ENCODE results near the gene TXNDC11.

Gene TXNDC11

GRCh38 chr16:11688520-11688886 is 54.2 kb downstream of the TXNDC11 start:
- no CpG with 5 or more reads among the region's 1 CpG for WGBS, 2 experiments (ENCODE audit: insufficient coverage in 2 of 2)
- Histone ChIP-seq H3K27ac (ENCODE audit: low read depth, low read length, severe bottlenecking) (no peak overlapping the region), H3K9me3 (ENCODE audit: control insufficient read depth, low read length) (no peaks in the 10 kb centered on the region), H3K36me3 (ENCODE audit: control insufficient read depth, insufficient read depth, low read length) (peaks cover 82% of the 10 kb centered on the region), H3K4me1 (ENCODE audit: control insufficient read depth, insufficient read depth, low read length, poor library complexity, severe bottlenecking) (peaks cover under 1% of the 10 kb centered on the region), H3K4me3 (ENCODE audit: extremely low read depth, insufficient read depth, low read length, poor library complexity, severe bottlenecking) (no peak overlapping the region)

GRCh38 chr16:11687601-11688519 is 54.8 kb downstream of the TXNDC11 start:
- H3K4me1 ChIP-seq (ENCODE audit: control insufficient read depth, insufficient read depth, low read length, poor library complexity, severe bottlenecking), result peaks cover 7% of the 10 kb centered on the region
- H3K4me3 ChIP-seq (ENCODE audit: extremely low read depth, insufficient read depth, low read length, poor library complexity, severe bottlenecking), result no peak overlapping the region
- peaks cover 83% of the 10 kb centered on the region for H3K36me3 ChIP-seq (ENCODE audit: control insufficient read depth, insufficient read depth, low read length)
- 93% methylated on average over 7 to 8 of the region's 13 CpGs for WGBS, 2 experiments (ENCODE audit: insufficient coverage in 2 of 2)
- no peaks in the 10 kb centered on the region for H3K9me3 ChIP-seq (ENCODE audit: control insufficient read depth, low read length)
- no peak overlapping the region for H3K27ac ChIP-seq (ENCODE audit: low read depth, low read length, severe bottlenecking)

GRCh38 chr16:11686713-11687380 is 55.8 kb downstream of the TXNDC11 start:
- H3K4me1 ChIP-seq (ENCODE audit: control insufficient read depth, insufficient read depth, low read length, poor library complexity, severe bottlenecking), result peaks cover 14% of the 10 kb centered on the region
- no peak overlapping the region for H3K4me3 ChIP-seq (ENCODE audit: extremely low read depth, insufficient read depth, low read length, poor library complexity, severe bottlenecking)
- no peak overlapping the region for H3K27ac ChIP-seq (ENCODE audit: low read depth, low read length, severe bottlenecking)
- WGBS, 2 experiments (ENCODE audit: insufficient coverage in 2 of 2), result 86 to 100% methylated on average over 3 of the region's 6 CpGs
- peaks cover 79% of the 10 kb centered on the region for H3K36me3 ChIP-seq (ENCODE audit: control insufficient read depth, insufficient read depth, low read length)
- no peaks in the 10 kb centered on the region for H3K9me3 ChIP-seq (ENCODE audit: control insufficient read depth, low read length)

GRCh38 chr16:11685844-11686618 is 56.6 kb downstream of the TXNDC11 start:
- Histone ChIP-seq H3K4me1 (ENCODE audit: control insufficient read depth, insufficient read depth, low read length, poor library complexity, severe bottlenecking) (peaks cover 14% of the 10 kb centered on the region), H3K36me3 (ENCODE audit: control insufficient read depth, insufficient read depth, low read length) (peaks cover 79% of the 10 kb centered on the region), H3K4me3 (ENCODE audit: extremely low read depth, insufficient read depth, low read length, poor library complexity, severe bottlenecking) (no peak overlapping the region), H3K9me3 (ENCODE audit: control insufficient read depth, low read length) (no peaks in the 10 kb centered on the region), H3K27ac (ENCODE audit: low read depth, low read length, severe bottlenecking) (no peak overlapping the region)
- WGBS, 2 experiments (ENCODE audit: insufficient coverage in 2 of 2), result 92 to 100% methylated on average over 2 to 5 of the region's 9 CpGs

- H3K9me3 ChIP-seq (ENCODE audit: control insufficient read depth, low read length), result no peaks in the 10 kb centered on the region
Measured at GRCh38 chr16:11684231-11685025, 58.2 kb downstream of the TXNDC11 start.

GRCh38 chr16:11683145-11683544 is 59.5 kb downstream of the TXNDC11 start:
- Histone ChIP-seq H3K4me1 (ENCODE audit: control insufficient read depth, insufficient read depth, low read length, poor library complexity, severe bottlenecking) (peaks cover 14% of the 10 kb centered on the region), H3K9me3 (ENCODE audit: control insufficient read depth, low read length) (no peaks in the 10 kb centered on the region), H3K27ac (ENCODE audit: low read depth, low read length, severe bottlenecking) (peak overlapping the region; percentile 17), H3K36me3 (ENCODE audit: control insufficient read depth, insufficient read depth, low read length) (peaks cover 87% of the 10 kb centered on the region), H3K4me3 (ENCODE audit: extremely low read depth, insufficient read depth, low read length, poor library complexity, severe bottlenecking) (no peak overlapping the region)
- WGBS, 2 experiments (ENCODE audit: insufficient coverage in 2 of 2), result 92 to 96% methylated on average over 9 to 11 of the region's 11 CpGs

More at GRCh38 chr16:11684231-11685025, 58.2 kb downstream of the TXNDC11 start:
- Histone ChIP-seq H3K27ac (ENCODE audit: low read depth, low read length, severe bottlenecking) (no peak overlapping the region), H3K4me3 (ENCODE audit: extremely low read depth, insufficient read depth, low read length, poor library complexity, severe bottlenecking) (no peak overlapping the region), H3K4me1 (ENCODE audit: control insufficient read depth, insufficient read depth, low read length, poor library complexity, severe bottlenecking) (peaks cover 14% of the 10 kb centered on the region), H3K36me3 (ENCODE audit: control insufficient read depth, insufficient read depth, low read length) (peaks cover 88% of the 10 kb centered on the region)
- 98% methylated on average over 7 to 10 of the region's 12 CpGs for WGBS, 2 experiments (ENCODE audit: insufficient coverage in 2 of 2)

GRCh38 chr16:11682655-11683096 is 60.0 kb downstream of the TXNDC11 start:
- 93% methylated on average over 3 of the region's 5 CpGs; no CpG with 5 or more reads in 1 of the 2 experiments for WGBS, 2 experiments (ENCODE audit: insufficient coverage in 2 of 2)
- peaks cover 14% of the 10 kb centered on the region for H3K4me1 ChIP-seq (ENCODE audit: control insufficient read depth, insufficient read depth, low read length, poor library complexity, severe bottlenecking)
- no peak overlapping the region for H3K4me3 ChIP-seq (ENCODE audit: extremely low read depth, insufficient read depth, low read length, poor library complexity, severe bottlenecking)
- no peaks in the 10 kb centered on the region for H3K9me3 ChIP-seq (ENCODE audit: control insufficient read depth, low read length)
- H3K27ac ChIP-seq (ENCODE audit: low read depth, low read length, severe bottlenecking), result peak overlapping the region; percentile 38
- H3K36me3 ChIP-seq (ENCODE audit: control insufficient read depth, insufficient read depth, low read length), result peaks cover 87% of the 10 kb centered on the region

- WGBS, 2 experiments (ENCODE audit: insufficient coverage in 2 of 2), result 80 to 89% methylated on average over 8 to 11 of the region's 12 CpGs
Measured at GRCh38 chr16:11681976-11682654, 60.5 kb downstream of the TXNDC11 start.

GRCh38 chr16:11681556-11681955 is 61.1 kb downstream of the TXNDC11 start:
- no peaks in the 10 kb centered on the region for H3K9me3 ChIP-seq (ENCODE audit: control insufficient read depth, low read length)
- H3K4me3 ChIP-seq (ENCODE audit: extremely low read depth, insufficient read depth, low read length, poor library complexity, severe bottlenecking), result no peak overlapping the region
- H3K27ac ChIP-seq (ENCODE audit: low read depth, low read length, severe bottlenecking), result no peak overlapping the region
- WGBS, 2 experiments (ENCODE audit: insufficient coverage in 2 of 2), result 92 to 100% methylated on average over 1 to 2 of the region's 2 CpGs
- peaks cover 19% of the 10 kb centered on the region for H3K4me1 ChIP-seq (ENCODE audit: control insufficient read depth, insufficient read depth, low read length, poor library complexity, severe bottlenecking)
- H3K36me3 ChIP-seq (ENCODE audit: control insufficient read depth, insufficient read depth, low read length), result peaks cover 87% of the 10 kb centered on the region

More at GRCh38 chr16:11681976-11682654, 60.5 kb downstream of the TXNDC11 start:
- Histone ChIP-seq H3K9me3 (ENCODE audit: control insufficient read depth, low read length) (no peaks in the 10 kb centered on the region), H3K27ac (ENCODE audit: low read depth, low read length, severe bottlenecking) (peak overlapping the region; percentile 38), H3K4me1 (ENCODE audit: control insufficient read depth, insufficient read depth, low read length, poor library complexity, severe bottlenecking) (peaks cover 17% of the 10 kb centered on the region), H3K4me3 (ENCODE audit: extremely low read depth, insufficient read depth, low read length, poor library complexity, severe bottlenecking) (no peak overlapping the region), H3K36me3 (ENCODE audit: control insufficient read depth, insufficient read depth, low read length) (peaks cover 87% of the 10 kb centered on the region)
